ENCODE measurements around the gene CMC1.
A peak's percentile ranks its signal among the peaks of the same experiment; 100 is the strongest.
"Not testable (repeated sequence)": the region's sequence is repeated elsewhere in the genome, so short reads cannot be mapped to it uniquely, and the experiment has no call there.

CMC1 gene

DNA sequence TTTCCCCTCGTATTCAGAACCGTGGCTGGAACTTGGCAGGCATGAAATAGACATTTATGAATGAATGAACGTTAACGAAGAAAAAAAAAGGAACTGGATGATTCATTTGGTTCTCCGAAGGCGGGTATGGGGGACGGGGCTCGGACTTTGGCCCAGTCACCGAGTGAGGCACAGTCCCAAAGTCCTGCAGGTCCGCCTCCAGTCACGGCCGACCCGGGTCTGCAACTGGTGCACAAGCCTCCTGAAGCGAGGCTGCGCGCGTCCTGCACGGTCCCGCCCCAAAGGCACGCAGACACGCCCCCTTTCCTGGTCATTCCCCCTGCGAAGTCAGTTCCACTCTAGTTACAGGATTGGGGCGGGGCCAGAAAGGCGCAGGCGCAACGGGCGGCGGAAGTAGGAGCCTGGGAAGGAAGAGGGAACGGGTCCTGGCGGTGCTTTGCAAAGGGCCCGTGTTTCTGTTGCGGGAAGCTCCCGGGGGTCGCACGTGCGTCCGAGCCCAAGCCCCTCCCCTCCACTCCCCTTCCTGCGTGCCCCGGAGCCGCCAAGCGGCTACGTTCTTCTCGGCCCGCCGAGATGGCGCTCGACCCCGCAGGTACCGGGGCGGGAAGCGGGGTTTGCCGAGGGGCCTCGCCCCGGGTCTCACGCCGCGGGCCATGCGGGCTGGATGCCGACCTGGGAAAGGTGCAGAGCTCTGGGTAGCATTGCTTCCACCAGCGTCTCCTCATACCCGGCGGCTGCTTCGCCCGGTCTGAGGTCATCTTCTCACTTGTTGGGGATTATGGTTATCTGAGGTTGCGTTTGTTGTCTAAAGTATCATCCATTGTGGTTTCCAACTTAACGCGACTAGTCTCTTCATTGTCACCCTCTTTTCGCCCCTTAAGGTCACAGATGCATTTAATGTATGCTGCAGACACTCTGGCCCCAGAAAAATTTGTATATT lies at the start of gene CMC1:
TSS of gene CMC1 (plus strand) at position 399 of the 940 bp plus-strand sequence. CDS start at position 574, 175 bp downstream.
- DNase-seq, result peak; percentile 97 to 98

DNA sequence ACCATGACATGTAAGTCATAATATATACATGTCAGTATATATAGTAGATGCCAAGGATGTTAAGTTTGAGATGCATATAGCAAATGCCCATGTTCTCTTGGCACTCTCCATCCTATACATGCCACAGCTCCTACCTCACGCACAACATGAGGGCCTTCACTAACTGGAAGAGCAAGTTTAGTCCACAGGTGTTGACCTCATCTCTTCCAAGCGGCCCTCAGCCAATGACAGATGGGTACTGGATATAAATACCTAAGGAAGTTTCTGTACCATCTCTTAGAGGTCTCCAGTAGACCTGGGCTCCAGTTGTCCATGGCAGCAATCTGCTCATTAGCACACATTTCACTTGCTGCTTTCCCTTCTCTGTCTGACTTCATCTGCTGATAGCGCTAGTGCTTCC lies 43.3 kb upstream of the CMC1 start:
- no peak for DNase-seq

GRCh38 chr3:28198974-28199373 lies 42.4 kb upstream of the CMC1 start:
- no peak for DNase-seq

DNA sequence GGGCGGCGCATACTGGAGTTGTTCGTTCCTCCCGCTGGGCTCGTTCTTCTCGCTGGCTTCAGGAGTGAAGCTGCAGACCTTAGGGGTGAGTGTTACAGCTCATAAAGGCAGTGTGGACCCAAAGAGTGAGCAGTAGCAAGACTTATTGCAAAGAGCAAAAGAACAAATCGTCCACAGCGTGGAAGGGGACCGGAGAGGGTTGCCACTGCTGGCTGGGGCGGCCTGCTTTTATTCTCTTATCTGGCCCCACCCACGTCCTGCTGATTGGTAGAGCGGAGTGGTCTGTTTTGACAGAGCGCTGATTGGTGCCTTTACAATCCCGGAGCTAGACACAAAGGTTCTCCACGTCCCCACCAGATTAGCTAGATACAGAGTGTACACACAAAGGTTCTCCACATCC lies 41.8 kb upstream of the CMC1 start:
- not testable (repeated sequence) for DNase-seq

- DNase-seq, result not testable (repeated sequence)
These were observed 41.0 kb upstream of the CMC1 start for GRCh38 chr3:28200366-28200848.

DNA sequence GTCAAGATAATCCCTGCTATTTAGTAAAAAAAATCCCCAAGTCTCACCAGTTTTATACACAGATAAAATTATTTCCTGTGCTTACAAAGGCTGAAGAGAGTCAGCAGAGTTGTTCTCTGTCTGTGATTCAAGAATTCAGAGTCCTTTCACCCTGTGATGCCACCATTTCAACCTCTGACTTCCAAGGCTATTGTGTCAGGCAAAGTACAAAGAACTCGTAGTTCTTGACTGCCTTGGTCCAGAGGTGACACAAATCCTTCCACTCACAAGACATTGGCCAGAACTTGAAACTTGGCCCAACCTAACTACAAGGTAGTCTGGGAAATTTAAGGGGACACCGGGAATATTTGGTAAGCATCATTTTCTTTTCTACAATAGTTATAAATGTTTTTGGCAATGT lies 34.9 kb upstream of the CMC1 start:
- no peak for DNase-seq

DNA sequence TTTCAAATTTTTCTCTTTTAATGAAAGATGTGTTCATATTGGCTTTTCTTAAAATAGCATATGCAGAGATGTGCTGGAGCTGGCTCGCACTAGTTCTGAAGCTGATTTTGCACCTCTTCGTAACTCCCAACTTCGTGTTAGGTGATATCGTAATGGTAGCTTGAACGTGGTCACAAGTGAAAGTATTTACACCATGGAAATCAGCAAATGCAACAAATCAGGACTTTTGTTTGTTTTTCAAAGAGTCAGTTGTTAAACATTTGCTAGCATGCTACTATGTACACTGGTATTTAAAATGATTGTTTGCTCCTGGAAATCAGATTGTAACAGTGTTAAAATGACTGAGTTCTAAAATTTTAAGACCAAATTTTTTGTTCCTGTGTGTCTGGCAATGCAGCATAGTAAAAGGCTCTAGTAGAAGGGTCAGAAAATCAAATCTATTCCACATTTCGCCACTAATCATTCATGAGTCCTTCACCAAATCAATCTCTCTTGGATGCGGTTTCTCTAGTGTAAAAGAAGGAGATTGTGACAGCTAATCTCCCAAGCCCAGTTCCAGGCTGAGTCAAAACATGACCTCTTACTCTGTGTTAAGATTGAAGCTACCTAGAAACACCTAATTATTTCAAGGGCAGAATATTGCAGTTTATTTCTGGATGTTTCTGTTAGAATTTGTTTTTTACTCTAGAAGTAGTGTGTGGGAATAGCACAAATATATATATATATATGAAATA lies 34.3 kb upstream of the CMC1 start:
- DNase-seq, result no peak

DNA sequence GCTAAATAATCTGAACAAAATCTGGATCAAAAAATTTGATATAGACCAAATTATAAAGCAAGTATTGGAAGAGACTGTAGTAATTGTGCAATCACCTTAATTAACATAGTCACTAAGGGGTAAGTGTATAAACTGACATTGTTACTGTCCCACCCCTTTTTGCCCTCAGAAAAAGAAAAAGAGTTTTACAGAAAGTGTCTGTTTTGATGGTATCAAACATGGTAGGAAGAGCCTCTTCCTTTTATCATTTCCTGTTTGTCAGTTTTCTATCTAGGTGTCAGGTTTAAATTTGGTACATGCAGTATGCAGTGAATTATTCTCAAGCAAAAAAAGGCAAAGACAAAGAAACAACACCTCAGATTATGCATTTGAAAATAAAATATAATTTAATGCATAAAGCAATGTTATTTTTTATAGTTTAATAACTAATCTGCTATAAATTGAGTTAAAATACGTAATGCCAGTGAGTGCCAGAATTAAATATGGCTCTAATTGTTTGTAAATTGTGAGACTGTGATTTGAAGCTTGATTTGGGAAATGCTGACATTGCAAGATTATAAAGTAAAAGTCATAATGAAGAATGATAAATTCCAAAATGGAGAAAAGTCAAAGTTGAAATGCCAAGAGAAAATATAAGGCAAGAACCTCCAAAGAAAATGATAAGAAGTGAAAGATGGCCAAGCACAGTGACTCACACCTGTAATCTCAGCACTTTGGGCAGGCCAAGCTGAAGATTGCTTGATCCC lies 30.3 kb upstream of the CMC1 start:
- DNase-seq, result no peak

- DNase-seq, result no peak
These were observed 28.7 kb upstream of the CMC1 start for GRCh38 chr3:28212681-28213080.

GRCh38 chr3:28215407-28215806 lies 26.0 kb upstream of the CMC1 start:
- no peak for DNase-seq

- no peak for DNase-seq
These were observed 23.1 kb upstream of the CMC1 start for GRCh38 chr3:28218071-28218916.

DNA sequence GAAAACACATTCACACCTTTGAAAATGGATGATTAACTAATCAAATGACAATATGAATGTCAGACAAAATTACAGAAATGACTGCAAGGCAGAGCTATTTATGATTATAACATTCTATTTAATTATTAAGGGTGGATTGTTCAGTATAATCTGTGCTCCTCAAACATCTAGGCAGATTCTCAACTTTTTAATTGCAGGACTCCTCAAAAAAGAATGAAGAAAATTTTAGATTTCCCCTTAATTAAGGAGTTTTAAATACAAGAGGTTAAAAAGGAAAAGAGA lies 22.6 kb upstream of the CMC1 start:
- DNase-seq, result no peak

DNA sequence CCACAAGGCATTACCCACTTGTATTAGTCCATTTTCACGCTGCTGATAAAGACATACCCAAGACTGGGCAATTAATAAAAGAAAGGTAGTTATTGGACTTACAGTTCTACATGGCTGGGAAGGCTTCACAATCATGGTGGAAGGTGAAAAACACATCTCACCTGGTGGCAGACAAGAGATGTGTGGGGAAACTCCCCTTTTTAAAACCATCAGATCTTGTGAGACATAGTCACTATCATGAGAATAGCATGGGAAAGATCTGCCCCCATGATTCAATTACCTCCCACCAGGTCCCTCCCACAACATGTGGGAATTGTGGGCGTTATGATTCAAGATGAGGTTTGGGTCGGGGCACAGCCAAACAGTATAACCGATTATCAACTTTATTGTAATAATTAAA lies 17.0 kb upstream of the CMC1 start:
- no peak for DNase-seq

DNA sequence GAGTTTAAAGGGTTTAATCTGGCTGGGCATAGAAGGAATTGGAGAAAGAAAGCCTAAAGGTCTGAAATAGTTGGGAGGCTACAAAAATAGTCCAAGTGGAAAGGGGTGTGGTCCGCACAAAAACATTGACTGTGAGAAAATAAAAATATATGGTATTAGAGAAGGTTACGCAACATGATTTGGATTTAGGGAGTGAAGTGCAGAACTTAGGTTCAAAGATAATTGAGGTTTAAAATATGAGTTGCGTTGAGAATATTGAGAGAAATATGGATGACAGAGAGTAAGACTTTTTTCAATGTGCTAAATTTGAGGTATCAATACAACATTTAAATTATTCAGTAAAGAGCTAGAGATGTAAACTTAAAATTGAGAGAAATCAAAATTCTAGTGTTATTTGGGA lies 15.4 kb upstream of the CMC1 start:
- DNase-seq, result no peak

DNA sequence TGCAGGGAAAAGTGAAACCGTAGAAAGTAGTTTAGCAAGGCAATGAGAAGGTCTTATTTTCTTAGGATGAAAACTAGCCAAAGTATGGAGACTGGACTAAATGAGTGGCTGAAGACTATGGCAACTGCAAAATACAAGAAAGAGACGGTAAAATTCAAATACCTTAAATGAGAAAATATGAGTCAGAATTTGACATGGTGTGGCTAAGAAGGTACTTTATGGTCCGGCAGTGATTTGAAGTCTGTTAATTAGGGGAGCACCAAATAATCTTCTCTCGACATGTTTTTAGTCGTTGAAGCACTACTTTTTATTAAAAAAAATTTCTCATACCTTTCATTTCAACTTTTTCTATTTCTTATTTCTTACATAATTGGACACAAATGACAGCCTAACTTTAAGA lies 12.8 kb upstream of the CMC1 start:
- DNase-seq, result no peak

DNA sequence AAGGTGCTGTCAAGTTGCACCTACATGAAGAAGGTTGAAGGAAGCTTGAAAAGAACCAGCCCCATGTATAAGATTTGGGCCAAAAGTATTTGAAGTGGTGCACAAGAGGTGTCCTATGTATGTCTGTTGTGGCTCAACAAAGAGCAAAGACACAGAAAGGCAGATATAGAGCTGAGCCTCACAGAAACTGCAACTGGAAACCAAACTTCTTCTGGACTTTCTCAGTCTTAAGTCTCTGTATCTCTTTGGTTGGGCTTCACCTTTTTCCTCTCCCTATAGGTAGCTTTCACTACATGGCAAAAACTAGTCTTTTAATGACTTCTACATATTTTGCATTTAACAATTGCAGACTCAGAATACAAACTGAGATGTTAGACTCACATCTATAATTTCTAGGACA lies 8.8 kb upstream of the CMC1 start:
- no peak for DNase-seq

DNA sequence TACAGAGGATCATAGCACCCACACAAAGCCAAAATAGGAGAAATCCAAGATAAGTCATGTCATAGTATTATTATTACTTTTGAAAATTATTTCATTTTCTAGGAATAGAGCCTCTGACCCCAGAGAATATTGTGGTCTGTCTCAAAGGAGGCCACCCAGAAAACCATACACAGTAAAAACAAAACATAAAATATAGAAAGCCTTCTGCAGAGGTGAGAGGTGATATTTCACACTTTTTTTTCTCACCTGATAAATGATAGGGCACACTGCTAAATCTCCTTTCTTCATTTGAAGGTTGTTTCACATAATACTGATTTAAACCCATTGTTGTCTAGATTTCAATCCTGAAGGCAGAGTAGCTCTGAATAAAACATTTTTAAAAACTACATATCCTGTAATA lies 7.0 kb upstream of the CMC1 start:
- DNase-seq, result no peak

GRCh38 chr3:28239108-28239507 lies 2.3 kb upstream of the CMC1 start:
- no peak for DNase-seq

- DNase-seq, result peak in 1 of 2 experiments; percentile 13
These were observed 978 bp upstream of the CMC1 start for GRCh38 chr3:28240441-28240840.

- no peak for DNase-seq
These were observed 1.1 kb downstream of the CMC1 start for GRCh38 chr3:28242519-28242918.

GRCh38 chr3:28243424-28244106 lies 2.1 kb downstream of the CMC1 start:
- DNase-seq, result no peak

DNA sequence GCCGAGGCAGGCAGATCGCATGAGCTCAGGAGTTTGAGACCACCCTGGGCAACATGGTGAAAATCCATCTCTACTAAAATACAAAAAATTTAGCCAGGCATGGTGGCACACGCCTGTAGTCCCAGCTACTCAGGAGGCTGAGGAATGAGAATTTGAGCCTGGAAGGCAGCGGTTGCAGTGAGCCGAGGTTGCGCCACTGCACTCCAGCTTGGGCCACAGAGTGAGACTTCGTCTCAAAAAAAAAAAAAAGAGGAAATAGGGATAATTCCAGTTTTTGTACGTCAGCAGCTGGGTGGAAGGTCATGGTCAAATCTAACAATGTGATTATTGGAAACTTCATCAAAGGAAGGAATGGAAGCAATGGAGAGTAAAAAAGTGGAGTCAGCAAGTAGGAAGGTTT lies 3.1 kb downstream of the CMC1 start:
- DNase-seq, result no peak
